SK-N-SH (cell line): ENCODE measurements around the gene STRBP. TPM values are rescaled to one million over a fixed set of nuclear protein-coding genes. Genes with fewer than 3 reads are reported as not detected.

Experiments
- CTCF ChIA-PET: fragments of 300-600, 350-600 bp; formaldehyde crosslinking; extraction: SDS; loops from one replicate; lab custom pipeline; 2021; lab: Yijun Ruan, JAX
- POLR2A ChIA-PET: fragments of 350-600 bp; sonication (Branson Sonifier 250); formaldehyde crosslinking; extraction: SDS; loops from one replicate; lab custom pipeline; 2020; ENCODE audit warnings: antibody characterized with exemption, inconsistent platforms; lab: Yijun Ruan, JAX
- DNase-seq: peaks from one replicate; pipeline ENCODE4 v3.0.0; 2012
- H2AFZ ChIP-seq: fragments of 200-600 bp; sonication (generic); 2 replicates; pipeline ENCODE4 v1.8.1; 2016; ENCODE audit warnings: antibody characterized with exemption, mild to moderate bottlenecking, low read depth
- H3F3A ChIP-seq: fragments of 200-600 bp; sonication (generic); replicated peaks from 2 replicates; pipeline ENCODE3; 2016; ENCODE audit warnings: antibody characterized with exemption, mild to moderate bottlenecking; ENCODE audit not compliant: insufficient read depth
- H3K27ac ChIP-seq, 2 experiments: fragments of 200-500 bp in 1 of 2; fragments of 200-600 bp in 1 of 2; sonication (Bioruptor generic) in 1 of 2; sonication (generic), shearing (Covaris generic) in 1 of 2; 2 replicates each; pipeline versions ENCODE4 v1.5.1 to v1.6.1; 2014 to 2016; ENCODE audit warnings: low read depth in 2 of 2, inconsistent platforms in 1 of 2, low read length in 1 of 2, mild to moderate bottlenecking in 1 of 2, mixed read lengths in 1 of 2
- H3K27me3 ChIP-seq: fragments of 200-600 bp; sonication (generic), shearing (Covaris generic); 2 replicates; pipeline ENCODE4 v1.6.1; 2016; ENCODE audit warnings: mixed run types; ENCODE audit not compliant: insufficient read depth
- H3K36me3 ChIP-seq, 2 experiments: fragments of 200-500 bp in 1 of 2; fragments of 200-600 bp in 1 of 2; sonication (Bioruptor generic) in 1 of 2; sonication (generic) in 1 of 2; replicated peaks in 1 of 2; 2 replicates each; pipeline versions ENCODE3 to v1.5.1; 2014 to 2016; ENCODE audit warnings: low read length in 1 of 2, mild to moderate bottlenecking in 1 of 2; ENCODE audit not compliant: insufficient read depth in 2 of 2, control insufficient read depth in 1 of 2
- H3K4me1 ChIP-seq, 2 experiments: fragments of 200-500 bp in 1 of 2; fragments of 200-600 bp in 1 of 2; sonication (Bioruptor generic) in 1 of 2; sonication (generic), shearing (Covaris generic) in 1 of 2; 2 replicates each; pipeline versions ENCODE4 v1.5.1 to v1.6.1; 2014 to 2016; ENCODE audit warnings: low read depth in 1 of 2, low read length in 1 of 2, mixed run types in 1 of 2; ENCODE audit not compliant: insufficient read depth in 2 of 2, control insufficient read depth in 1 of 2
- H3K4me2 ChIP-seq: fragments of 200-600 bp; sonication (generic), shearing (Covaris generic); 2 replicates; pipeline ENCODE4 v1.6.1; 2017; ENCODE audit warnings: mixed run types
- H3K4me3 ChIP-seq, 2 experiments: fragments of 200-500 bp in 1 of 2; fragments of 200-600 bp in 1 of 2; sonication (Bioruptor generic) in 1 of 2; sonication (generic), shearing (Covaris generic) in 1 of 2; 2 replicates each; pipeline versions ENCODE4 v1.5.1 to v1.8.1; 2014 to 2016; ENCODE audit warnings: low read depth in 2 of 2, inconsistent platforms in 1 of 2, low read length in 1 of 2, mild to moderate bottlenecking in 1 of 2, mixed read lengths in 1 of 2, moderate library complexity in 1 of 2
- H3K79me2 ChIP-seq: fragments of 200-600 bp; sonication (generic); 2 replicates; pipeline ENCODE4 v1.8.1; 2017; ENCODE audit warnings: mild to moderate bottlenecking; ENCODE audit not compliant: insufficient read depth
- H3K9ac ChIP-seq: fragments of 200-600 bp; sonication (generic); 2 replicates; pipeline ENCODE4 v1.6.1; 2017; ENCODE audit warnings: mixed run types
- H3K9me2 ChIP-seq: fragments of 200-600 bp; sonication (generic); 2 replicates; pipeline ENCODE4 v1.6.1; 2017; ENCODE audit warnings: mixed run types
- H3K9me3 ChIP-seq: fragments of 200-600 bp; sonication (generic); 2 replicates; pipeline ENCODE4 v1.6.1; 2017; ENCODE audit warnings: mixed run types, mild to moderate bottlenecking, moderate library complexity
- H4K20me1 ChIP-seq: fragments of 200-600 bp; sonication (generic); 2 replicates; pipeline ENCODE4 v1.6.1; 2017; ENCODE audit warnings: mild to moderate bottlenecking, mixed run types; ENCODE audit not compliant: insufficient read depth
- CHD2 ChIP-seq: fragments of 150-350 bp; IDR thresholded peaks from 2 replicates; pipeline ENCODE4 v1.6.1; 2018; ENCODE audit warnings: low read length; ENCODE audit not compliant: partially characterized antibody
- EZH2phosphoT487 ChIP-seq: fragments of 200-600 bp; sonication (generic); IDR thresholded peaks from 2 replicates; pipeline ENCODE4 v1.6.1; 2017; ENCODE audit warnings: low read depth, mixed run types, mild to moderate bottlenecking, antibody characterized with exemption, moderate library complexity, borderline replicate concordance
- FOSL2 ChIP-seq: IDR thresholded peaks from 2 replicates; pipeline ENCODE4 v1.4.0; 2012; ENCODE audit warnings: low read depth, mild to moderate bottlenecking, moderate library complexity, borderline replicate concordance
- FOXJ3 ChIP-seq: sonication (generic); formaldehyde crosslinking; IDR thresholded peaks from 2 replicates; pipeline ENCODE4 v1.5.1; 2020; ENCODE audit warnings: mild to moderate bottlenecking, missing genetic modification reagents
- JUND ChIP-seq: IDR thresholded peaks from 2 replicates; pipeline ENCODE4 v1.4.0; 2012
- NRF1 ChIP-seq: IDR thresholded peaks from 2 replicates; pipeline ENCODE4 v1.6.1; 2012; ENCODE audit warnings: low read depth, mild to moderate bottlenecking, low read length
- RAD21 ChIP-seq: IDR thresholded peaks from 2 replicates; pipeline ENCODE4 v1.6.1; 2012; ENCODE audit warnings: mild to moderate bottlenecking, low read length
- SIN3A ChIP-seq: IDR thresholded peaks from 2 replicates; pipeline ENCODE4 v1.6.1; 2012; ENCODE audit warnings: low read depth, mild to moderate bottlenecking, low read length, moderate library complexity, borderline replicate concordance
- SMC3 ChIP-seq: IDR thresholded peaks from 2 replicates; pipeline ENCODE4 v1.6.1; 2012; ENCODE audit warnings: low read depth, low read length, improper control_type of control experiment
- TAF1 ChIP-seq: IDR thresholded peaks from 2 replicates; pipeline ENCODE4 v1.6.1; 2012; ENCODE audit warnings: low read depth, mild to moderate bottlenecking, low read length, moderate library complexity, borderline replicate concordance
- WGBS: methylation state at CpG from one replicate; pipeline ENCODE4 v1.1.6; 2017; ENCODE audit warnings: low lambda C conversion rate; 5-methylcytosine and 5-hydroxymethylcytosine counted together
- polyA plus RNA-seq, 3 experiments: library from polyadenylated mRNA; depleted of rRNA; stranded (reverse); fragments of >200 nt; gene quantifications; 2 replicates each; pipeline ENCODE4 v1.2.3, GENCODE V29; 2012
- TF ChIP-seq, protein P1 (sequence below): IDR thresholded peaks from 2 replicates; pipeline ENCODE4; 2012
- TF ChIP-seq, protein P2 (sequence below): IDR thresholded peaks from 2 replicates; pipeline ENCODE4 v1.4.0; 2012; ENCODE audit warnings: low read depth, borderline replicate concordance
- TF ChIP-seq, protein P3 (sequence below): fragments of 200-600 bp; sonication (generic); IDR thresholded peaks from 2 replicates; pipeline ENCODE4 v1.6.1; 2017; ENCODE audit warnings: antibody characterized with exemption, mild to moderate bottlenecking, moderate library complexity
- TF ChIP-seq, protein P4 (sequence below): fragments of 150-350 bp; IDR thresholded peaks from 2 replicates; pipeline ENCODE4 v1.6.1; 2017; ENCODE audit warnings: antibody characterized with exemption, low read length, low read depth, borderline replicate concordance

STRBP gene
- polyA plus RNA-seq, 1 of the 3 experiments (the other 2 are of a cell fraction), result 5.9 TPM

GRCh38 chr9:123104807-123105206 is 163.6 kb downstream of the STRBP start:
- CTCF ChIA-PET, result interaction anchor here (3.6 kb wide), 1 partner anchor 245 kb away, joined by 16 read pairs; no protein-coding TSS in a partner anchor
- H3K79me2 ChIP-seq, result no peaks in the 10 kb centered on the region
- no peaks in the 10 kb centered on the region for H3K9me3 ChIP-seq
- H3K4me3 ChIP-seq, result no peak overlapping the region
- H3K4me2 ChIP-seq, result no peak overlapping the region
- H3K27me3 ChIP-seq, result no peaks in the 10 kb centered on the region
- H3K9me2 ChIP-seq, result no peaks in the 10 kb centered on the region
- no peaks in the 10 kb centered on the region for H3F3A ChIP-seq
- H4K20me1 ChIP-seq, result no peaks in the 10 kb centered on the region
- H3K4me1 ChIP-seq, result no peaks in the 10 kb centered on the region; a peak in 1 of 4 replicates
- no peak overlapping the region for H2AFZ ChIP-seq
- POLR2A ChIA-PET, result no interaction called here
- DNase-seq, result no peak
- WGBS, result 95% methylated on average over 7 of the region's 7 CpGs
- peaks cover 45 to 87% of the 10 kb centered on the region in 2 experiments for H3K36me3 ChIP-seq
- H3K9ac ChIP-seq, result no peak overlapping the region
- no peak for TF ChIP-seq TAF1
- TF ChIP-seq NRF1, result no peak
- TF ChIP-seq, protein P1, sequence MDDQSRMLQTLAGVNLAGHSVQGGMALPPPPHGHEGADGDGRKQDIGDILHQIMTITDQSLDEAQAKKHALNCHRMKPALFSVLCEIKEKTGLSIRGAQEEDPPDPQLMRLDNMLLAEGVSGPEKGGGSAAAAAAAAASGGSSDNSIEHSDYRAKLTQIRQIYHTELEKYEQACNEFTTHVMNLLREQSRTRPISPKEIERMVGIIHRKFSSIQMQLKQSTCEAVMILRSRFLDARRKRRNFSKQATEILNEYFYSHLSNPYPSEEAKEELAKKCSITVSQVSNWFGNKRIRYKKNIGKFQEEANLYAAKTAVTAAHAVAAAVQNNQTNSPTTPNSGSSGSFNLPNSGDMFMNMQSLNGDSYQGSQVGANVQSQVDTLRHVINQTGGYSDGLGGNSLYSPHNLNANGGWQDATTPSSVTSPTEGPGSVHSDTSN, result no peak
- TF ChIP-seq, protein P2, sequence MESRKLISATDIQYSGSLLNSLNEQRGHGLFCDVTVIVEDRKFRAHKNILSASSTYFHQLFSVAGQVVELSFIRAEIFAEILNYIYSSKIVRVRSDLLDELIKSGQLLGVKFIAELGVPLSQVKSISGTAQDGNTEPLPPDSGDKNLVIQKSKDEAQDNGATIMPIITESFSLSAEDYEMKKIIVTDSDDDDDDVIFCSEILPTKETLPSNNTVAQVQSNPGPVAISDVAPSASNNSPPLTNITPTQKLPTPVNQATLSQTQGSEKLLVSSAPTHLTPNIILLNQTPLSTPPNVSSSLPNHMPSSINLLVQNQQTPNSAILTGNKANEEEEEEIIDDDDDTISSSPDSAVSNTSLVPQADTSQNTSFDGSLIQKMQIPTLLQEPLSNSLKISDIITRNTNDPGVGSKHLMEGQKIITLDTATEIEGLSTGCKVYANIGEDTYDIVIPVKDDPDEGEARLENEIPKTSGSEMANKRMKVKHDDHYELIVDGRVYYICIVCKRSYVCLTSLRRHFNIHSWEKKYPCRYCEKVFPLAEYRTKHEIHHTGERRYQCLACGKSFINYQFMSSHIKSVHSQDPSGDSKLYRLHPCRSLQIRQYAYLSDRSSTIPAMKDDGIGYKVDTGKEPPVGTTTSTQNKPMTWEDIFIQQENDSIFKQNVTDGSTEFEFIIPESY, result no peak
- no peak for TF ChIP-seq FOXJ3 (CRISPR knock-in tag)
- TF ChIP-seq EZH2phosphoT487, result no peak
- TF ChIP-seq, protein P3, sequence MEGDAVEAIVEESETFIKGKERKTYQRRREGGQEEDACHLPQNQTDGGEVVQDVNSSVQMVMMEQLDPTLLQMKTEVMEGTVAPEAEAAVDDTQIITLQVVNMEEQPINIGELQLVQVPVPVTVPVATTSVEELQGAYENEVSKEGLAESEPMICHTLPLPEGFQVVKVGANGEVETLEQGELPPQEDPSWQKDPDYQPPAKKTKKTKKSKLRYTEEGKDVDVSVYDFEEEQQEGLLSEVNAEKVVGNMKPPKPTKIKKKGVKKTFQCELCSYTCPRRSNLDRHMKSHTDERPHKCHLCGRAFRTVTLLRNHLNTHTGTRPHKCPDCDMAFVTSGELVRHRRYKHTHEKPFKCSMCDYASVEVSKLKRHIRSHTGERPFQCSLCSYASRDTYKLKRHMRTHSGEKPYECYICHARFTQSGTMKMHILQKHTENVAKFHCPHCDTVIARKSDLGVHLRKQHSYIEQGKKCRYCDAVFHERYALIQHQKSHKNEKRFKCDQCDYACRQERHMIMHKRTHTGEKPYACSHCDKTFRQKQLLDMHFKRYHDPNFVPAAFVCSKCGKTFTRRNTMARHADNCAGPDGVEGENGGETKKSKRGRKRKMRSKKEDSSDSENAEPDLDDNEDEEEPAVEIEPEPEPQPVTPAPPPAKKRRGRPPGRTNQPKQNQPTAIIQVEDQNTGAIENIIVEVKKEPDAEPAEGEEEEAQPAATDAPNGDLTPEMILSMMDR, result no peak
- TF ChIP-seq CHD2, result no peak
- H3K27ac ChIP-seq, result no peak overlapping the region

GRCh38 chr9:123102375-123103113 is 165.8 kb downstream of the STRBP start:
- Histone ChIP-seq H3K4me1 (no peaks in the 10 kb centered on the region; a peak in 1 of 4 replicates), H3K4me2 (no peak overlapping the region), H3K36me3 (peaks cover 58 to 87% of the 10 kb centered on the region in 2 experiments), H3K9me3 (no peaks in the 10 kb centered on the region), H3K9me2 (no peaks in the 10 kb centered on the region), H3K4me3 (no peak overlapping the region), H2AFZ (no peak overlapping the region), H3K79me2 (no peaks in the 10 kb centered on the region), H4K20me1 (no peaks in the 10 kb centered on the region), H3K27ac (no peak overlapping the region; a peak in 1 of 4 replicates), H3K9ac (no peak overlapping the region), H3F3A (no peaks in the 10 kb centered on the region), H3K27me3 (no peaks in the 10 kb centered on the region)
- 73% methylated on average over 3 of the region's 3 CpGs for WGBS
- CTCF ChIA-PET, result interaction anchor here (0.7 to 2.9 kb wide), 12 partner anchors 8 to 309 kb away, joined by 3 to 21 read pairs (median 4); no protein-coding TSS in a partner anchor
- DNase-seq, result no peak
- POLR2A ChIA-PET, result interaction anchor here (1.0 kb wide), 1 partner anchor 10 kb away, joined by 3 read pairs; no protein-coding TSS in a partner anchor
- TF ChIP-seq RAD21 (peak; percentile 23; the same call in 1 of the 2 replicates), FOSL2 (no peak), CHD2 (no peak), SIN3A (no peak), JUND (no peak), SMC3 (peak; percentile 19; the same call in 1 of the 2 replicates)
- TF ChIP-seq, protein P3, result peak; percentile 45
- TF ChIP-seq, protein P4, sequence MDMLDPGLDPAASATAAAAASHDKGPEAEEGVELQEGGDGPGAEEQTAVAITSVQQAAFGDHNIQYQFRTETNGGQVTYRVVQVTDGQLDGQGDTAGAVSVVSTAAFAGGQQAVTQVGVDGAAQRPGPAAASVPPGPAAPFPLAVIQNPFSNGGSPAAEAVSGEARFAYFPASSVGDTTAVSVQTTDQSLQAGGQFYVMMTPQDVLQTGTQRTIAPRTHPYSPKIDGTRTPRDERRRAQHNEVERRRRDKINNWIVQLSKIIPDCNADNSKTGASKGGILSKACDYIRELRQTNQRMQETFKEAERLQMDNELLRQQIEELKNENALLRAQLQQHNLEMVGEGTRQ, result no peak
